Measurements from ENCODE around the gene MYBPH. TPM values are rescaled to one million over a fixed set of nuclear protein-coding genes. Genes with fewer than 3 reads are reported as not detected.

Gene MYBPH
- polyA plus RNA-seq, 1 donor from 2014 or later: not detected

- Histone ChIP-seq H3K79me2 (replicated peaks; ENCODE audit: insufficient read depth, low read length) (no peaks in the 10 kb centered on the region), H4K20me1 (ENCODE audit: insufficient read depth) (no peaks in the 10 kb centered on the region), H2AFZ (ENCODE audit: low read depth, low read length) (no peak overlapping the region), H3K36me3 (ENCODE audit: insufficient read depth, low read length) (peaks cover 4% of the 10 kb centered on the region), H3K27me3 (ENCODE audit: insufficient read depth, low read depth, low read length) (no peaks in the 10 kb centered on the region), H3K9me2 (ENCODE audit: insufficient read depth, low read length) (no peaks in the 10 kb centered on the region), H3K9me3 (ENCODE audit: low read length) (no peaks in the 10 kb centered on the region), H3K9ac (ENCODE audit: low read length) (no peak overlapping the region), H3K4me3 (ENCODE audit: low read length) (no peak overlapping the region), H3K4me2 (ENCODE audit: low read length) (no peak overlapping the region), H3F3A (ENCODE audit: insufficient read depth, low read length, poor library complexity, severe bottlenecking) (no peaks in the 10 kb centered on the region), H3K27ac (ENCODE audit: low read length) (no peak overlapping the region)
- TF ChIP-seq SMC3 (conservative IDR thresholded peaks at IDR 0.05; ENCODE audit: poor library complexity) (no peak), POLR2AphosphoS5 (IDR thresholded peaks at IDR 0.05) (no peak), EP300 (conservative IDR thresholded peaks at IDR 0.05; ENCODE audit: poor library complexity, severe bottlenecking) (no peak), MXI1 (conservative IDR thresholded peaks at IDR 0.05; ENCODE audit: poor library complexity, severe bottlenecking) (no peak), CTCF (IDR thresholded peaks at IDR 0.05; ENCODE audit: poor library complexity, severe bottlenecking) (no peak), EZH2 (IDR thresholded peaks at IDR 0.05; ENCODE audit: borderline replicate concordance, insufficient read depth, low read length, poor library complexity, severe bottlenecking) (no peak), REST (IDR thresholded peaks at IDR 0.05; ENCODE audit: borderline replicate concordance) (no peak), RAD21 (conservative IDR thresholded peaks at IDR 0.05) (no peak), TAF1 (IDR thresholded peaks at IDR 0.05; ENCODE audit: low read depth) (no peak)
Observed at GRCh38 chr1:203161175-203161574, 14.5 kb downstream of the MYBPH start.

GRCh38 chr1:203159844-203160243 lies 15.8 kb downstream of the MYBPH start:
- Histone ChIP-seq H4K20me1 (ENCODE audit: insufficient read depth) (no peaks in the 10 kb centered on the region), H3K27me3 (ENCODE audit: insufficient read depth, low read depth, low read length) (no peaks in the 10 kb centered on the region), H3K4me2 (ENCODE audit: low read length) (no peak overlapping the region), H3K27ac (ENCODE audit: low read length) (no peak overlapping the region), H3K9ac (ENCODE audit: low read length) (no peak overlapping the region), H2AFZ (ENCODE audit: low read depth, low read length) (no peak overlapping the region), H3F3A (ENCODE audit: insufficient read depth, low read length, poor library complexity, severe bottlenecking) (no peaks in the 10 kb centered on the region), H3K9me2 (ENCODE audit: insufficient read depth, low read length) (no peaks in the 10 kb centered on the region), H3K36me3 (ENCODE audit: insufficient read depth, low read length) (no peaks in the 10 kb centered on the region), H3K4me3 (ENCODE audit: low read length) (no peak overlapping the region), H3K79me2 (replicated peaks; ENCODE audit: insufficient read depth, low read length) (no peaks in the 10 kb centered on the region), H3K9me3 (ENCODE audit: low read length) (no peaks in the 10 kb centered on the region)
- TF ChIP-seq POLR2AphosphoS5 (IDR thresholded peaks at IDR 0.05): no peak
- no peak for TF ChIP-seq RAD21 (conservative IDR thresholded peaks at IDR 0.05)
- TF ChIP-seq TAF1 (IDR thresholded peaks at IDR 0.05; ENCODE audit: low read depth): no peak
- no peak for TF ChIP-seq EZH2 (IDR thresholded peaks at IDR 0.05; ENCODE audit: borderline replicate concordance, insufficient read depth, low read length, poor library complexity, severe bottlenecking)
- TF ChIP-seq SMC3 (conservative IDR thresholded peaks at IDR 0.05; ENCODE audit: poor library complexity): no peak
- no peak for TF ChIP-seq REST (IDR thresholded peaks at IDR 0.05; ENCODE audit: borderline replicate concordance)
- TF ChIP-seq MXI1 (conservative IDR thresholded peaks at IDR 0.05; ENCODE audit: poor library complexity, severe bottlenecking): no peak
- TF ChIP-seq CTCF (IDR thresholded peaks at IDR 0.05; ENCODE audit: poor library complexity, severe bottlenecking): no peak
- no peak for TF ChIP-seq EP300 (conservative IDR thresholded peaks at IDR 0.05; ENCODE audit: poor library complexity, severe bottlenecking)

All from neural cell (in vitro differentiated cells).